Keratinocyte (primary cell): ENCODE measurements around the gene ZFPL1. TPM values are rescaled to one million over a fixed set of nuclear protein-coding genes. Genes with fewer than 3 reads are reported as not detected.

ENCODE experiments used
- DNase-seq: peaks from one replicate; pipeline ENCODE4 v3.0.0-alpha.2; 2011; ENCODE audit warnings: low read depth, missing footprints, low spot score
- FAIRE-seq: peaks from 2 replicates; lab custom pipeline; 2011; peaks lifted over from hg19 to GRCh38; lab: Jason Lieb, UNC
- H2AFZ ChIP-seq: 2 replicates; pipeline ENCODE4 v1.6.0; 2012; ENCODE audit warnings: low read length, control low read depth, inconsistent platforms; ENCODE audit not compliant: control insufficient read depth
- H3K27ac ChIP-seq: 2 replicates; pipeline ENCODE4 v1.5.1; 2011; ENCODE audit warnings: low read length; ENCODE audit not compliant: control insufficient read depth, insufficient read depth
- H3K27me3 ChIP-seq: 3 replicates; pipeline ENCODE4 v1.6.0; 2011; ENCODE audit warnings: low read length; ENCODE audit not compliant: control insufficient read depth, insufficient read depth; ENCODE audit errors: extremely low read depth
- H3K36me3 ChIP-seq, 2 experiments: 2 replicates in 1 of 2; 3 replicates in 1 of 2; pipeline ENCODE4 v1.5.1; 2011; ENCODE audit warnings: low read length in 2 of 2, mild to moderate bottlenecking in 1 of 2; ENCODE audit not compliant: control insufficient read depth in 2 of 2, insufficient read depth in 2 of 2; ENCODE audit errors: extremely low read depth in 1 of 2
- H3K4me1 ChIP-seq: 3 replicates; pipeline ENCODE4 v1.5.1; 2011; ENCODE audit warnings: low read length; ENCODE audit not compliant: control insufficient read depth, insufficient read depth; ENCODE audit errors: extremely low read depth
- H3K4me2 ChIP-seq: 3 replicates; pipeline ENCODE4 v1.6.0; 2011; ENCODE audit warnings: low read depth, low read length; ENCODE audit not compliant: control insufficient read depth, insufficient read depth; ENCODE audit errors: extremely low read depth
- H3K4me3 ChIP-seq, 3 experiments: fragments of 200-600 bp in 1 of 3; sonication (generic) in 1 of 3; 2 replicates in 2 of 3; 3 replicates in 1 of 3; pipeline ENCODE4 v1.5.1; 2011 to 2016; ENCODE audit warnings: low read length in 3 of 3, mild to moderate bottlenecking in 3 of 3, control low read depth in 2 of 3, inconsistent platforms in 1 of 3, low read depth in 1 of 3, mixed read lengths in 1 of 3, mixed run types in 1 of 3, moderate library complexity in 1 of 3; ENCODE audit not compliant: control insufficient read depth in 2 of 3, insufficient read depth in 2 of 3; ENCODE audit errors: extremely low read depth in 1 of 3
- H3K79me2 ChIP-seq: 2 replicates; pipeline ENCODE4 v1.6.0; 2012; ENCODE audit warnings: low read length; ENCODE audit not compliant: control insufficient read depth, insufficient read depth
- H3K9ac ChIP-seq: 3 replicates; pipeline ENCODE4 v1.6.0; 2011; ENCODE audit warnings: low read length; ENCODE audit not compliant: control insufficient read depth, insufficient read depth; ENCODE audit errors: extremely low read depth
- H3K9me1 ChIP-seq: 3 replicates; pipeline ENCODE4 v1.6.0; 2011; ENCODE audit warnings: low read length; ENCODE audit not compliant: control insufficient read depth, insufficient read depth; ENCODE audit errors: extremely low read depth
- H3K9me3 ChIP-seq: 2 replicates; pipeline ENCODE4 v1.5.1; 2012; ENCODE audit warnings: low read depth, low read length; ENCODE audit not compliant: control insufficient read depth
- H4K20me1 ChIP-seq: 3 replicates; pipeline ENCODE4 v1.6.0; 2011; ENCODE audit warnings: low read length; ENCODE audit not compliant: control insufficient read depth, insufficient read depth; ENCODE audit errors: extremely low read depth
- CTCF ChIP-seq, 3 experiments: IDR thresholded peaks in 1 of 3; conservative IDR thresholded peaks in 1 of 3; optimal IDR thresholded peaks in 1 of 3; 2 replicates in 2 of 3; 3 replicates in 1 of 3; pipeline versions ENCODE3 to v1.5.1; 2011; ENCODE audit warnings: low read length in 3 of 3, mild to moderate bottlenecking in 3 of 3, moderate library complexity in 2 of 3, control low read depth in 1 of 3, inconsistent platforms in 1 of 3; ENCODE audit not compliant: insufficient read depth in 2 of 3; ENCODE audit errors: extremely low read depth in 1 of 3
- EZH2 ChIP-seq: IDR thresholded peaks from one replicate; pipeline ENCODE4 v1.6.1; 2012; ENCODE audit warnings: inconsistent platforms, mild to moderate bottlenecking, low read length, moderate library complexity
- dilution Hi-C: fragments of 300-500 bp; cut with MboI; formaldehyde crosslinking; loops from one replicate; pipeline ENCODE4 v1.7.0; 2020; ENCODE audit warnings: low sequenced_read_pairs; ENCODE audit not compliant: extremely low pct_ligation_motif_present
- polyA plus RNA-seq, 5 experiments: library from polyadenylated mRNA; depleted of rRNA in 3 of 5; stranded (reverse) in 3 of 5; stranded (forward) in 1 of 5; unstranded in 1 of 5; fragments of >200 nt; gene quantifications; 1 replicate in 1 of 5; 2 replicates in 3 of 5; 3 replicates in 1 of 5; pipeline versions ENCODE4 v1.2.1 to v1.2.3, GENCODE V29; 2011 to 2012; ENCODE audit warnings: missing spikeins in 2 of 5, low read depth in 1 of 5, low replicate concordance in 1 of 5

ZFPL1 gene
- polyA plus RNA-seq, 1 donor (not counting 4 experiments of a cell fraction or from before 2014, with no cell fraction given) = 15.0 TPM

- peaks cover 3 to 8% of the 10 kb centered on the region in 2 experiments for H3K36me3 ChIP-seq
- peak within 1 kb of the TSS; percentile 89 for H2AFZ ChIP-seq
- no peaks in the 10 kb centered on the region for H3K9me1 ChIP-seq
- H4K20me1 ChIP-seq = no peaks in the 10 kb centered on the region
- peak within 1 kb of the TSS; percentile 60 to 76 (median 70) for H3K4me3 ChIP-seq
- peaks cover 18% of the 10 kb centered on the region for H3K4me1 ChIP-seq
- H3K9me3 ChIP-seq = no peaks in the 10 kb centered on the region
- H3K9ac ChIP-seq = peak within 1 kb of the TSS; percentile 81
- no peaks in the 10 kb centered on the region for H3K27me3 ChIP-seq
- TF ChIP-seq CTCF (optimal IDR thresholded peaks at IDR 0.05 in 1 of 3, IDR thresholded peaks at IDR 0.05 in 1 of 3, conservative IDR thresholded peaks at IDR 0.05 in 1 of 3; ENCODE audit: extremely low read depth in 1 of 3, insufficient read depth in 2 of 3, low read length in 3 of 3) (no peak), EZH2 (no peak)
- dilution Hi-C loops = no loop called here
- FAIRE-seq = no peak
- peak within 1 kb of the TSS; percentile 89 for H3K4me2 ChIP-seq
- DNase-seq = peak; percentile 46
- peaks cover 5% of the 10 kb centered on the region for H3K79me2 ChIP-seq
- H3K27ac ChIP-seq = peak within 1 kb of the TSS; percentile 79
Measured at GRCh38 chr11:65040847-65041622, 43.0 kb upstream of the ZFPL1 start, which contains the start of gene SAC3D1. TSS of gene SAC3D1 (plus strand) at chr11:65041210. CDS start at chr11:65041293, 83 bp downstream.

- Histone ChIP-seq H3K9me1 (no peaks in the 10 kb centered on the region), H4K20me1 (no peaks in the 10 kb centered on the region), H3K9ac (no peak overlapping the region), H3K27ac (no peak overlapping the region), H3K4me3 (no peak overlapping the region), H3K9me3 (no peaks in the 10 kb centered on the region), H3K27me3 (no peaks in the 10 kb centered on the region), H3K4me1 (peaks cover 20% of the 10 kb centered on the region), H3K4me2 (peak overlapping the region; percentile 16), H3K79me2 (peaks cover 5% of the 10 kb centered on the region), H3K36me3 (peaks cover 3 to 7% of the 10 kb centered on the region in 2 experiments), H2AFZ (no peak overlapping the region)
- TF ChIP-seq EZH2 (no peak), CTCF (optimal IDR thresholded peaks at IDR 0.05 in 1 of 3, IDR thresholded peaks at IDR 0.05 in 1 of 3, conservative IDR thresholded peaks at IDR 0.05 in 1 of 3; ENCODE audit: extremely low read depth in 1 of 3, insufficient read depth in 2 of 3, low read length in 3 of 3) (no peak)
- DNase-seq (no peak), FAIRE-seq (no peak)
- dilution Hi-C loops = no loop called here
Measured at GRCh38 chr11:65042891-65043290, 41.1 kb upstream of the ZFPL1 start.
